Measurements from ENCODE around the gene CELSR3. TPM values are rescaled to one million over a fixed set of nuclear protein-coding genes. Genes with fewer than 3 reads are reported as not detected.

CELSR3 gene
- total RNA-seq, 1 donor from 2014 or later = 162 TPM

DNA sequence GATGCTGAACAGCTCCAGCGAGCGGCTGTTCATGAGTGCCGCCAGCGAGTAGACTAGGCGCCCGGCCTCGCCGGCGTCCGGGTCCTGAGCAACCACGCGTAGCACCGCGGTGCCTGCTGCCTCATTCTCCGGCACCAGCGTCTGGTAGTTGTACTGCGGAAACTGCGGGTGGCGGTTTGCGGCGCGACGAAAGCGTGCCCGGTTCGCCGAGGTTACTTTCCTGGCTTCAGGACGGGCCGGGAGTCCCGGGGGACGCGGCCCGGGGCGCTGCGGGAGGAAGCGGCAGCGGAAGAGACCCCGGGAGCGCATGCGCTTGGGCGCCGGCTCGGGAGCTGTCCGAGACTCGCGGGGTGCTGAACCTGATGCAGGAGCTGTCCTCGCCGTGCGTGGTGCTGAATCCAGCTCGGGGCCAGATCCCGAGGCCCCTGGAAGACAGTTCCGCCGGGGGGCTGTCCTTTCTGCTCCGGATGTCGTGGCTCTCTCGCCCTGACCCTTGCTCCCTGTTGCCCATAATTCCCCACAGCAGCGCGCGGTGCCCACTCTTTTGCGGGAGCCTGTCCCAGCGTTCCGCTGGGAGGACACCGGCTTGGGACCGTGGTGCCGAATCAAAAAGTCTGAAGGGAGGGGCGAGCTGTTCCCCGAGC lies 1.1 kb downstream of the CELSR3 start:
- peak; percentile 67 for DNase-seq

DNA sequence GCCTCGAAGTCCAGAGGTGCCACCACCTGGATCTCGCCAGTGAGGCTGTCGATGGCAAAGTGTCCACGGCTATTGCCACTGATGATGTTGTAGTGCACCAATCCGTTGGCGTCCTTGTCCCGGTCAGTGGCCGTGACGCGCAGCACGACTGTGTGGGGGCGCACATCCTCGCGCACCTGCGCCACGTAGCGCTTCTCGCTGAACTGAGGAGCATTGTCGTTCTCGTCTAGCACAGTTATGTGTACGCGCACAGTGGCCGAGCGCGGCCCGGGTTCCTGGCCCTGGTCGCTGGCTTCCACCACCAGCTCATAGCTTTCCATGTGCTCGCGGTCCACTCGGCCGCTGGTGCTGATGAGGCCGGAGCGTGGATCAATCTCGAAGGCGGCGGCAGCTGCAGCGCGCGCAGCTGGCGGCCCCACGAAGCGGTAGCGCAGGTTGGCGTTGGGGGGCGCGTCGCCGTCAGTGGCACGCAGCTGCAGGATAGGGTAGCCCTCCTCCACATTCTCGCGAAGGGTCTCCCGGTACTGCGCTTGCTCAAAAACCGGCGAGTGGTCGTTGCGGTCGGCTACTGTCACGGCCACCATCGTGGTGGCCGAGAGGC lies 1.8 kb downstream of the CELSR3 start:
- DNase-seq = no peak
- Mint-ChIP-seq H3K4me1 (ENCODE audit: low read depth, unreplicated experiment) (peaks cover 14% of the 10 kb centered on the region), H3K36me3 (ENCODE audit: unreplicated experiment) (peaks cover 19% of the 10 kb centered on the region), H3K9me3 (ENCODE audit: unreplicated experiment) (peaks cover 25% of the 10 kb centered on the region), H3K4me3 (ENCODE audit: unreplicated experiment) (peak overlapping the region; percentile 46), H3K27me3 (ENCODE audit: unreplicated experiment) (peaks cover 21% of the 10 kb centered on the region), H3K27ac (ENCODE audit: unreplicated experiment) (no peak overlapping the region)
- no peak for TF ChIP-seq CTCF (IDR thresholded peaks at IDR 0.05; ENCODE audit: partially characterized antibody, unreplicated experiment)

More for the DNA sequence above, 1.1 kb downstream of the CELSR3 start:
- no peak for TF ChIP-seq CTCF (IDR thresholded peaks at IDR 0.05; ENCODE audit: partially characterized antibody, unreplicated experiment)
- Mint-ChIP-seq H3K9me3 (ENCODE audit: unreplicated experiment) (peaks cover 25% of the 10 kb centered on the region), H3K27ac (ENCODE audit: unreplicated experiment) (peak overlapping the region; percentile 93), H3K27me3 (ENCODE audit: unreplicated experiment) (peaks cover 20% of the 10 kb centered on the region), H3K4me3 (ENCODE audit: unreplicated experiment) (peak overlapping the region; percentile 89), H3K36me3 (ENCODE audit: unreplicated experiment) (peaks cover 19% of the 10 kb centered on the region), H3K4me1 (ENCODE audit: low read depth, unreplicated experiment) (peaks cover 14% of the 10 kb centered on the region)

DNA sequence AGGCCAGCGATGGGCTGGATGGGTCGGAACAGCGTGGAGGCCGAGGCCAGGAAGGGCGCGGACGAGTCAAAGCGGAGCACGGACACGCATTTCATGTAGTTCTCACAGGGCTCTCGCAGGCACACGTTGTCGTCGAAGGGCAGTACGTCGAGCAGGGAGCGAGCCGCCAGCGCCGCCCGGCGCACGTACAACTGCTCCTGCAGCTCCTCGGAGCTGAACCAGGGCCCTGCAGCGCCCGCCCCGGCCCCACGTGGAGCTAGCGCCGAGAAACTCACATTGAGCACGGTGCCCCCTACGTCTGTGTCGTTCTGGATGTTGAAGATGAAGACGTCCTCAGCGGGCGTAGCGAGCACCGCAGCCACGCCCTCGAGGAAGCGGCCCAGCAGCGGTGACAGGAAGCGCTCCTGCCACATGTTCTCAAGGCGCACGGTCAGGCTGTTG lies 5.8 kb downstream of the CELSR3 start:
- H3K4me1 Mint-ChIP-seq (ENCODE audit: low read depth, unreplicated experiment) = peaks cover 7% of the 10 kb centered on the region
- H3K36me3 Mint-ChIP-seq (ENCODE audit: unreplicated experiment) = peaks cover 23% of the 10 kb centered on the region
- H3K27ac Mint-ChIP-seq (ENCODE audit: unreplicated experiment) = no peak overlapping the region
- peaks cover 10% of the 10 kb centered on the region for H3K27me3 Mint-ChIP-seq (ENCODE audit: unreplicated experiment)
- TF ChIP-seq CTCF (IDR thresholded peaks at IDR 0.05; ENCODE audit: partially characterized antibody, unreplicated experiment) = no peak
- peak overlapping the region; percentile 38 for H3K4me3 Mint-ChIP-seq (ENCODE audit: unreplicated experiment)
- peaks cover 30% of the 10 kb centered on the region for H3K9me3 Mint-ChIP-seq (ENCODE audit: unreplicated experiment)
- DNase-seq = no peak

GRCh38 chr3:48656061-48656840 lies 6.4 kb downstream of the CELSR3 start:
- peaks cover 10% of the 10 kb centered on the region for H3K27me3 Mint-ChIP-seq (ENCODE audit: unreplicated experiment)
- DNase-seq = peak; percentile 88
- no peak overlapping the region for H3K4me3 Mint-ChIP-seq (ENCODE audit: unreplicated experiment)
- peak; percentile 77 for TF ChIP-seq CTCF (IDR thresholded peaks at IDR 0.05; ENCODE audit: partially characterized antibody, unreplicated experiment)
- peaks cover 23% of the 10 kb centered on the region for H3K36me3 Mint-ChIP-seq (ENCODE audit: unreplicated experiment)
- H3K4me1 Mint-ChIP-seq (ENCODE audit: low read depth, unreplicated experiment) = peaks cover 6% of the 10 kb centered on the region
- no peak overlapping the region for H3K27ac Mint-ChIP-seq (ENCODE audit: unreplicated experiment)
- peaks cover 30% of the 10 kb centered on the region for H3K9me3 Mint-ChIP-seq (ENCODE audit: unreplicated experiment)

All from glutamatergic neuron (in vitro differentiated cells).